Mucosa of rectum (tissue), 2 donors: ENCODE measurements around the gene SLC51A.
A peak's percentile ranks its signal among the peaks of the same experiment; 100 is the strongest.

Experiments used
- H3K27ac ChIP-seq, 2 donors: one replicate each; pipeline ENCODE4 v1.7.0; 2013; ENCODE audit warnings: inconsistent platforms in 2 of 2, low read depth in 2 of 2, low read length in 2 of 2
- H3K27me3 ChIP-seq, 2 donors: one replicate each; pipeline ENCODE4 v1.7.0; 2013; ENCODE audit warnings: low read length in 2 of 2; ENCODE audit not compliant: control insufficient read depth in 2 of 2, insufficient read depth in 2 of 2
- H3K36me3 ChIP-seq, 2 donors: one replicate each; pipeline ENCODE4 v1.7.0; 2013; ENCODE audit warnings: low read length in 2 of 2; ENCODE audit not compliant: control insufficient read depth in 2 of 2, insufficient read depth in 2 of 2
- H3K4me1 ChIP-seq, 2 donors: one replicate each; pipeline ENCODE4 v1.7.0; 2013; ENCODE audit warnings: low read length in 2 of 2, mild to moderate bottlenecking in 1 of 2; ENCODE audit not compliant: control insufficient read depth in 2 of 2, insufficient read depth in 2 of 2
- H3K4me3 ChIP-seq, 2 donors: one replicate each; pipeline ENCODE4 v1.7.0; 2013; ENCODE audit warnings: low read length in 2 of 2
- H3K9ac ChIP-seq, 2 donors: one replicate each; pipeline ENCODE4 v1.7.0; 2013; ENCODE audit warnings: low read length in 2 of 2, low read depth in 1 of 2, mild to moderate bottlenecking in 1 of 2
- H3K9me3 ChIP-seq, 2 donors: one replicate each; pipeline ENCODE4 v1.7.0; 2013; ENCODE audit warnings: low read length in 2 of 2; ENCODE audit not compliant: control insufficient read depth in 2 of 2
- donor health status: healthy.
- donor health status: Normal muscosa, but diverticular disease.

The SLC51A gene

GRCh38 chr3:196263819-196264218, 47.5 kb downstream of the SLC51A start:
- Histone ChIP-seq H3K9me3 (no peaks in the 10 kb centered on the region), H3K9ac (no peak overlapping the region), H3K4me3 (no peak overlapping the region), H3K36me3 (peaks cover 0 to 22% of the 10 kb centered on the region in 2 donors), H3K27me3 (no peaks in the 10 kb centered on the region), H3K27ac (no peak overlapping the region), H3K4me1 (peaks cover 0 to 3% of the 10 kb centered on the region in 2 donors)

- Histone ChIP-seq H3K4me1 (peaks cover 0 to 3% of the 10 kb centered on the region in 2 donors), H3K36me3 (peaks cover 5 to 28% of the 10 kb centered on the region in 2 donors), H3K9ac (no peak overlapping the region), H3K27ac (no peak overlapping the region), H3K9me3 (no peaks in the 10 kb centered on the region), H3K4me3 (no peak overlapping the region), H3K27me3 (no peaks in the 10 kb centered on the region)
Measured at GRCh38 chr3:196268284-196269163, 52.2 kb downstream of the SLC51A start.

- peaks cover 5 to 29% of the 10 kb centered on the region in 2 donors for H3K36me3 ChIP-seq
- no peaks in the 10 kb centered on the region for H3K9me3 ChIP-seq
- no peaks in the 10 kb centered on the region for H3K27me3 ChIP-seq
- H3K27ac ChIP-seq: no peak overlapping the region
- no peak overlapping the region for H3K9ac ChIP-seq
- H3K4me1 ChIP-seq: peaks cover 0 to 3% of the 10 kb centered on the region in 2 donors
- H3K4me3 ChIP-seq: no peak overlapping the region
Measured at GRCh38 chr3:196270499-196270898, 54.2 kb downstream of the SLC51A start.

GRCh38 chr3:196272826-196273225, 56.5 kb downstream of the SLC51A start:
- Histone ChIP-seq H3K4me3 (no peak overlapping the region), H3K4me1 (peaks cover 0 to 3% of the 10 kb centered on the region in 2 donors), H3K9me3 (no peaks in the 10 kb centered on the region), H3K27me3 (no peaks in the 10 kb centered on the region), H3K27ac (no peak overlapping the region), H3K36me3 (peaks cover 5 to 21% of the 10 kb centered on the region in 2 donors), H3K9ac (no peak overlapping the region)

- H3K27ac ChIP-seq: peak overlapping the region in 1 of 2 donors; percentile 56
- no peak overlapping the region for H3K9ac ChIP-seq
- H3K9me3 ChIP-seq: no peaks in the 10 kb centered on the region
- peaks cover 5 to 19% of the 10 kb centered on the region in 2 donors for H3K36me3 ChIP-seq
- H3K27me3 ChIP-seq: no peaks in the 10 kb centered on the region
- peaks cover 0 to 4% of the 10 kb centered on the region in 2 donors for H3K4me1 ChIP-seq
- H3K4me3 ChIP-seq: no peak overlapping the region
Measured at GRCh38 chr3:196273655-196274054, 57.3 kb downstream of the SLC51A start.

GRCh38 chr3:196274585-196274984, 58.3 kb downstream of the SLC51A start:
- peak overlapping the region in 1 of 2 donors; percentile 6 for H3K9ac ChIP-seq
- peak overlapping the region in 1 of 2 donors; percentile 56 for H3K27ac ChIP-seq
- no peaks in the 10 kb centered on the region for H3K9me3 ChIP-seq
- no peaks in the 10 kb centered on the region for H3K27me3 ChIP-seq
- H3K36me3 ChIP-seq: peaks cover 5 to 15% of the 10 kb centered on the region in 2 donors
- H3K4me3 ChIP-seq: peak overlapping the region in 1 of 2 donors; percentile 41
- peaks cover 6 to 8% of the 10 kb centered on the region in 2 donors for H3K4me1 ChIP-seq

- no peaks in the 10 kb centered on the region for H3K27me3 ChIP-seq
- peaks cover 8 to 12% of the 10 kb centered on the region in 2 donors for H3K4me1 ChIP-seq
- H3K36me3 ChIP-seq: peaks cover 4 to 13% of the 10 kb centered on the region in 2 donors
- H3K9me3 ChIP-seq: no peaks in the 10 kb centered on the region
- no peak overlapping the region for H3K9ac ChIP-seq
- no peak overlapping the region for H3K27ac ChIP-seq
- H3K4me3 ChIP-seq: no peak overlapping the region
Measured at GRCh38 chr3:196275126-196275525, 58.8 kb downstream of the SLC51A start.

GRCh38 chr3:196280689-196281440, 64.5 kb downstream of the SLC51A start:
- Histone ChIP-seq H3K4me1 (peaks cover 10 to 20% of the 10 kb centered on the region in 2 donors), H3K9ac (no peak overlapping the region), H3K4me3 (no peak overlapping the region), H3K36me3 (no peaks in the 10 kb centered on the region), H3K27ac (peak overlapping the region in 1 of 2 donors; percentile 24), H3K27me3 (no peaks in the 10 kb centered on the region), H3K9me3 (no peaks in the 10 kb centered on the region)

- Histone ChIP-seq H3K36me3 (no peaks in the 10 kb centered on the region), H3K9me3 (no peaks in the 10 kb centered on the region), H3K27me3 (no peaks in the 10 kb centered on the region), H3K4me3 (no peak overlapping the region), H3K9ac (no peak overlapping the region), H3K4me1 (peaks cover 10 to 30% of the 10 kb centered on the region in 2 donors), H3K27ac (no peak overlapping the region)
Measured at GRCh38 chr3:196281962-196282361, 65.6 kb downstream of the SLC51A start.
